Mammary epithelial cell (primary cell): ENCODE results near the gene IFT57.

Experiments used
- EZH2 ChIP-seq: IDR thresholded peaks from 2 replicates; pipeline ENCODE4 v1.6.1; 2012; ENCODE audit warnings: low read length, inconsistent platforms, borderline replicate concordance
- TF ChIP-seq, protein P1 (sequence below), 2 donors: IDR thresholded peaks in 1 of 2; conservative IDR thresholded peaks in 1 of 2; 2 replicates each; pipeline ENCODE4 v1.5.1; 2011 to 2012; ENCODE audit warnings: inconsistent platforms in 2 of 2, low read length in 2 of 2, mild to moderate bottlenecking in 2 of 2, control low read depth in 1 of 2, low read depth in 1 of 2; ENCODE audit not compliant: insufficient read depth in 1 of 2; ENCODE audit errors: extremely low read depth in 1 of 2

- TF ChIP-seq, protein P1, sequence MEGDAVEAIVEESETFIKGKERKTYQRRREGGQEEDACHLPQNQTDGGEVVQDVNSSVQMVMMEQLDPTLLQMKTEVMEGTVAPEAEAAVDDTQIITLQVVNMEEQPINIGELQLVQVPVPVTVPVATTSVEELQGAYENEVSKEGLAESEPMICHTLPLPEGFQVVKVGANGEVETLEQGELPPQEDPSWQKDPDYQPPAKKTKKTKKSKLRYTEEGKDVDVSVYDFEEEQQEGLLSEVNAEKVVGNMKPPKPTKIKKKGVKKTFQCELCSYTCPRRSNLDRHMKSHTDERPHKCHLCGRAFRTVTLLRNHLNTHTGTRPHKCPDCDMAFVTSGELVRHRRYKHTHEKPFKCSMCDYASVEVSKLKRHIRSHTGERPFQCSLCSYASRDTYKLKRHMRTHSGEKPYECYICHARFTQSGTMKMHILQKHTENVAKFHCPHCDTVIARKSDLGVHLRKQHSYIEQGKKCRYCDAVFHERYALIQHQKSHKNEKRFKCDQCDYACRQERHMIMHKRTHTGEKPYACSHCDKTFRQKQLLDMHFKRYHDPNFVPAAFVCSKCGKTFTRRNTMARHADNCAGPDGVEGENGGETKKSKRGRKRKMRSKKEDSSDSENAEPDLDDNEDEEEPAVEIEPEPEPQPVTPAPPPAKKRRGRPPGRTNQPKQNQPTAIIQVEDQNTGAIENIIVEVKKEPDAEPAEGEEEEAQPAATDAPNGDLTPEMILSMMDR (conservative IDR thresholded peaks at IDR 0.05 in 1 of 2, IDR thresholded peaks at IDR 0.05 in 1 of 2; ENCODE audit: extremely low read depth in 1 of 2, insufficient read depth in 1 of 2, low read depth in 1 of 2, low read length in 2 of 2): no peak
- no peak for TF ChIP-seq EZH2
Observed at GRCh38 chr3:108133048-108133369, 89.2 kb downstream of the IFT57 start.
